Inferior parietal cortex (tissue), 1 donor: ENCODE data around the gene EDAR.

Source experiments
- DNase-seq: peaks from one replicate; pipeline ENCODE4 v3.0.0-alpha.2; 2016; ENCODE audit errors: extremely low spot score

Gene EDAR

GRCh38 chr2:109001201-109001600, 12.2 kb upstream of the EDAR start:
- no peak for DNase-seq

- DNase-seq: no peak
Measured at GRCh38 chr2:109000738-109001137, 11.7 kb upstream of the EDAR start.

GRCh38 chr2:108998911-108999310, 9.9 kb upstream of the EDAR start:
- no peak for DNase-seq

- DNase-seq: no peak
Measured at GRCh38 chr2:108994178-108994577, 5.2 kb upstream of the EDAR start.

- no peak for DNase-seq
Measured at GRCh38 chr2:108993095-108993937, 4.3 kb upstream of the EDAR start.

GRCh38 chr2:108988076-108988795, 784 bp downstream of the EDAR start:
- DNase-seq: no peak

- DNase-seq: no peak
Measured at GRCh38 chr2:108986916-108987510, 2.0 kb downstream of the EDAR start.

GRCh38 chr2:108983610-108984009, 5.4 kb downstream of the EDAR start:
- no peak for DNase-seq

- no peak for DNase-seq
Measured at GRCh38 chr2:108983061-108983460, 6.0 kb downstream of the EDAR start.

- DNase-seq: no peak
Measured at GRCh38 chr2:108982259-108982679, 6.8 kb downstream of the EDAR start.

- no peak for DNase-seq
Measured at GRCh38 chr2:108981846-108982245, 7.2 kb downstream of the EDAR start.

- DNase-seq: no peak
Measured at GRCh38 chr2:108980076-108980475, 8.9 kb downstream of the EDAR start.

GRCh38 chr2:108979461-108979860, 9.6 kb downstream of the EDAR start:
- DNase-seq: no peak

- no peak for DNase-seq
Measured at GRCh38 chr2:108978709-108979111, 10.3 kb downstream of the EDAR start.

GRCh38 chr2:108975613-108976435, 13.2 kb downstream of the EDAR start:
- no peak for DNase-seq

GRCh38 chr2:108974674-108975073, 14.3 kb downstream of the EDAR start:
- no peak for DNase-seq

GRCh38 chr2:108972663-108973062, 16.4 kb downstream of the EDAR start:
- DNase-seq: no peak

GRCh38 chr2:108971661-108972566, 17.1 kb downstream of the EDAR start:
- no peak for DNase-seq

- DNase-seq: no peak
Measured at GRCh38 chr2:108970369-108970768, 18.7 kb downstream of the EDAR start.

GRCh38 chr2:108969856-108970255, 19.2 kb downstream of the EDAR start:
- DNase-seq: no peak

- DNase-seq: no peak
Measured at GRCh38 chr2:108968619-108969018, 20.4 kb downstream of the EDAR start.
